K562 (cell line): ENCODE results near the gene IQGAP3. TPM values are rescaled to one million over a fixed set of nuclear protein-coding genes. Genes with fewer than 3 reads are reported as not detected.

Experiments used
- ARID4B ChIP-seq: sonication (generic); formaldehyde crosslinking; IDR thresholded peaks from 2 replicates; pipeline ENCODE4 v1.8.0; 2022; ENCODE audit warnings: mild to moderate bottlenecking, missing genetic modification reagents
- CBX8 ChIP-seq: fragments of 200-600 bp; sonication (generic); IDR thresholded peaks from 2 replicates; pipeline ENCODE4 v1.6.1; 2012; ENCODE audit warnings: borderline replicate concordance, mixed run types, low read depth, mild to moderate bottlenecking, moderate library complexity, mixed read lengths, low read length, control low read depth, inconsistent platforms; ENCODE audit not compliant: poor library complexity, severe bottlenecking; ENCODE audit errors: extremely low read depth
- FOXA3 ChIP-seq, 2 experiments: fragments of 450-650 bp in 1 of 2; sonication (generic) in 1 of 2; formaldehyde crosslinking; IDR thresholded peaks in 1 of 2; conservative IDR thresholded peaks in 1 of 2; 2 replicates each; pipeline versions ENCODE4 v1.4.0 to v1.8.0; 2020 to 2022; ENCODE audit warnings: mild to moderate bottlenecking in 2 of 2, missing genetic modification reagents in 1 of 2
- HES1 ChIP-seq: fragments of 450-650 bp; IDR thresholded peaks from 2 replicates; pipeline ENCODE4 v1.6.1; 2016; ENCODE audit warnings: low read depth, mild to moderate bottlenecking, moderate library complexity
- XRCC5 ChIP-seq: fragments of 200-400 bp; formaldehyde crosslinking; IDR thresholded peaks from 2 replicates; pipeline ENCODE4 v1.6.1; 2017; ENCODE audit warnings: low read depth, mild to moderate bottlenecking, low read length
- ZBTB1 ChIP-seq: sonication (generic); formaldehyde crosslinking; IDR thresholded peaks from 2 replicates; pipeline ENCODE4 v1.8.1; 2023; ENCODE audit warnings: missing genetic modification reagents, low read depth, mild to moderate bottlenecking, borderline replicate concordance
- ZKSCAN3 ChIP-seq: fragments of 250-450 bp; sonication (Bioruptor Pico); IDR thresholded peaks from 2 replicates; pipeline ENCODE4 v1.4.0; 2020
- polyA plus RNA-seq, 8 experiments: library from polyadenylated mRNA; depleted of rRNA in 4 of 8; stranded (reverse) in 5 of 8; unstranded in 3 of 8; fragments of >200 nt; fragmentation: Nextera tagmentation in 2 of 8; fragmentation: Illumina TruSeq in 1 of 8; extraction: Ambion mirVana in 2 of 8; extraction: Trizol in 1 of 8; gene quantifications; 2 replicates each; pipeline versions ENCODE4 v1.2.1 to v1.2.3, GENCODE V29; 2011 to 2014; ENCODE audit warnings: inconsistent platforms in 1 of 8, missing spikeins in 1 of 8
- total RNA-seq, 7 experiments: library from RNA; depleted of rRNA in 6 of 7; stranded (reverse); fragments of >200 nt in 6 of 7; fragmentation: Illumina TruSeq in 2 of 7; extraction: Trizol in 2 of 7; gene quantifications; 2 replicates each; pipeline versions ENCODE4 v1.2.1 to v1.2.3, GENCODE V29; 2011 to 2021; ENCODE audit warnings: low replicate concordance in 1 of 7
- TF ChIP-seq, protein P1 (sequence below): fragments of 450-650 bp; IDR thresholded peaks from 2 replicates; pipeline ENCODE4 v1.6.1; 2016; ENCODE audit warnings: antibody characterized with exemption
- TF ChIP-seq, protein P2 (sequence below), 2 experiments: fragments of 450-650 bp; formaldehyde crosslinking in 1 of 2; IDR thresholded peaks; 2 replicates each; pipeline versions ENCODE4 v1.4.0 to v1.6.1; 2014 to 2020; ENCODE audit warnings: mild to moderate bottlenecking in 2 of 2, borderline replicate concordance in 1 of 2, low read depth in 1 of 2

The IQGAP3 gene
- total and polyA plus RNA-seq, 9 of the 15 experiments (the other 6 are each of a cell fraction or from before 2014, with no cell fraction given), result 1.4 to 16.6 (median 11.9) TPM

DNA sequence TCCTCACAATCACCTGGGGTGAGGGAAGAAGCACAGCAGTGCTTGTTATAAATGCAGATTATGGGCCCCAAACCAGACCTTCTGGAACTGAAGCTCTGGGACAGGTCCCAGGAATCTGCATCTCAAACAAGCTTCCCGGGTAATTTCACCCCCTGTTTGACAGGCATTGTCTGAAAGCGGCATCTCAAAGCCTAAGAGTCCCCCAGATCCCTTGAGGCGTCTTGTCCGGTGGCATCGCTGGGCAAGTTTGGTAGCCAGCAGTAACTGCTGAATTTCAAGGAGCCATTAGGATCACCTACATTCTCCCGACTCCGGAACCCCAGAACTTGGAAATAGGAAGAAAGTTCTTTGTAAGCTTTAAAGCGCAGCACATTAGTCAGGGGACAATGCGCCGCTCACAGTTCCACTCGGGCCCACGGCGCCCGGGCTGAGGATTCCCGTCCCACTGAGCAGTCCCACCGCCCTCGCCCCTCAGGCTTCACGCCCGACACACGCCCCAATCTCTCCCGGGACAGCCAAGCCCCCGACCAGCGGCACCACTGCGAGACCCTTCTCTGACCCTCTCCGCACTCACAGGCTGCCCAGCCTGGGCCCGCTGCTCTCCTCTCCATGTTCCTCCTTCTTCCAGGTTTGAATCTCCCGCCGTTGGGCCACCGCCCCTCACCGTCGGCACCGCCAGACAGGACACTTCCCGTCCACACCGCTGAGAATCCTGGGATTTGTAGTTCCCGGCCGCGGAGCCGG is at the start of gene IQGAP3 (continued):
- TF ChIP-seq CBX8, result no peak
- TF ChIP-seq FOXA3 (CRISPR knock-in tag; conservative IDR thresholded peaks at IDR 0.05 in 1 of 2, IDR thresholded peaks at IDR 0.05 in 1 of 2), result no peak
- peak; percentile 98 for TF ChIP-seq ARID4B
- TF ChIP-seq, protein P1, sequence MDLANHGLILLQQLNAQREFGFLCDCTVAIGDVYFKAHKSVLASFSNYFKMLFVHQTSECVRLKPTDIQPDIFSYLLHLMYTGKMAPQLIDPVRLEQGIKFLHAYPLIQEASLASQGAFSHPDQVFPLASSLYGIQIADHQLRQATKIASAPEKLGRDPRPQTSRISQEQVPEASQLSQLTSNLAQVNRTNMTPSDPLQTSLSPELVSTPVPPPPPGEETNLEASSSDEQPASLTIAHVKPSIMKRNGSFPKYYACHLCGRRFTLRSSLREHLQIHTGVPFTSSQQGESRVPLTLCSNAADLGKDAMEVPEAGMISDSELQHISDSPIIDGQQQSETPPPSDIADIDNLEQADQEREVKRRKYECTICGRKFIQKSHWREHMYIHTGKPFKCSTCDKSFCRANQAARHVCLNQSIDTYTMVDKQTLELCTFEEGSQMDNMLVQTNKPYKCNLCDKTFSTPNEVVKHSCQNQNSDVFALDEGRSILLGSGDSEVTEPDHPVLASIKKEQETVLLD, result no peak
- TF ChIP-seq XRCC5, result no peak
- no peak for TF ChIP-seq ZKSCAN3 (CRISPR knock-in tag)
- TF ChIP-seq, protein P2, sequence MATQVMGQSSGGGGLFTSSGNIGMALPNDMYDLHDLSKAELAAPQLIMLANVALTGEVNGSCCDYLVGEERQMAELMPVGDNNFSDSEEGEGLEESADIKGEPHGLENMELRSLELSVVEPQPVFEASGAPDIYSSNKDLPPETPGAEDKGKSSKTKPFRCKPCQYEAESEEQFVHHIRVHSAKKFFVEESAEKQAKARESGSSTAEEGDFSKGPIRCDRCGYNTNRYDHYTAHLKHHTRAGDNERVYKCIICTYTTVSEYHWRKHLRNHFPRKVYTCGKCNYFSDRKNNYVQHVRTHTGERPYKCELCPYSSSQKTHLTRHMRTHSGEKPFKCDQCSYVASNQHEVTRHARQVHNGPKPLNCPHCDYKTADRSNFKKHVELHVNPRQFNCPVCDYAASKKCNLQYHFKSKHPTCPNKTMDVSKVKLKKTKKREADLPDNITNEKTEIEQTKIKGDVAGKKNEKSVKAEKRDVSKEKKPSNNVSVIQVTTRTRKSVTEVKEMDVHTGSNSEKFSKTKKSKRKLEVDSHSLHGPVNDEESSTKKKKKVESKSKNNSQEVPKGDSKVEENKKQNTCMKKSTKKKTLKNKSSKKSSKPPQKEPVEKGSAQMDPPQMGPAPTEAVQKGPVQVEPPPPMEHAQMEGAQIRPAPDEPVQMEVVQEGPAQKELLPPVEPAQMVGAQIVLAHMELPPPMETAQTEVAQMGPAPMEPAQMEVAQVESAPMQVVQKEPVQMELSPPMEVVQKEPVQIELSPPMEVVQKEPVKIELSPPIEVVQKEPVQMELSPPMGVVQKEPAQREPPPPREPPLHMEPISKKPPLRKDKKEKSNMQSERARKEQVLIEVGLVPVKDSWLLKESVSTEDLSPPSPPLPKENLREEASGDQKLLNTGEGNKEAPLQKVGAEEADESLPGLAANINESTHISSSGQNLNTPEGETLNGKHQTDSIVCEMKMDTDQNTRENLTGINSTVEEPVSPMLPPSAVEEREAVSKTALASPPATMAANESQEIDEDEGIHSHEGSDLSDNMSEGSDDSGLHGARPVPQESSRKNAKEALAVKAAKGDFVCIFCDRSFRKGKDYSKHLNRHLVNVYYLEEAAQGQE (IDR thresholded peaks at IDR 0.05; ENCODE audit: borderline replicate concordance), result no peak
- TF ChIP-seq, protein P2 (CRISPR knock-in tag; IDR thresholded peaks at IDR 0.05; ENCODE audit: low read depth), result no peak
- TF ChIP-seq ZBTB1 (CRISPR knock-in tag), result no peak; the same call in 1 of the 2 replicates
- no peak for TF ChIP-seq HES1
